Thoracic aorta (tissue), 2 donors: ENCODE data around the gene MNT. TPM values are rescaled to one million over a fixed set of nuclear protein-coding genes. Genes with fewer than 3 reads are reported as not detected.

Source experiments
- ATAC-seq: fragments of 150-250 bp; one replicate; pipeline ENCODE4 v1.8.0; 2017; ENCODE audit warnings: low read depth; ENCODE audit not compliant: insufficient number of reproducible peaks, low FRiP score
- DNase-seq: peaks from one replicate; pipeline ENCODE4 v3.0.0-alpha.2; 2020; ENCODE audit warnings: low spot score
- H3K27ac ChIP-seq, 2 donors: fragments of 200-600 bp; sonication (generic); 1 replicate in 1 of 2; 2 replicates in 1 of 2; pipeline ENCODE4 v1.5.1; 2016; ENCODE audit warnings: mild to moderate bottlenecking in 2 of 2, moderate library complexity in 2 of 2
- H3K27me3 ChIP-seq: fragments of 200-600 bp; sonication (generic); replicated peaks from 2 replicates; pipeline ENCODE4 v1.6.0; 2016; ENCODE audit warnings: mild to moderate bottlenecking; ENCODE audit not compliant: insufficient read depth
- H3K36me3 ChIP-seq: fragments of 200-600 bp; sonication (generic); one replicate; pipeline ENCODE4 v1.5.1; 2016
- H3K4me1 ChIP-seq, 2 donors: fragments of 200-600 bp; sonication (generic); 1 replicate in 1 of 2; 2 replicates in 1 of 2; pipeline versions ENCODE4 v1.5.1 to v1.6.0; 2016; ENCODE audit warnings: low read depth in 2 of 2, mild to moderate bottlenecking in 1 of 2; ENCODE audit not compliant: control insufficient read depth in 1 of 2
- H3K4me3 ChIP-seq: fragments of 200-600 bp; sonication (generic); 2 replicates; pipeline ENCODE4 v1.5.1; 2016; ENCODE audit warnings: mild to moderate bottlenecking
- H3K9me3 ChIP-seq: fragments of 200-600 bp; sonication (generic); 2 replicates; pipeline ENCODE4 v1.5.1; 2016
- CTCF ChIP-seq: fragments of 200-600 bp; sonication (generic); IDR thresholded peaks from one replicate; pipeline ENCODE4 v1.5.1; 2019; ENCODE audit warnings: antibody characterized with exemption
- total RNA-seq, 2 donors: library from RNA; depleted of rRNA; stranded (reverse); fragments of >200 nt; gene quantifications; one replicate each; pipeline versions ENCODE4 v1.1.0 to v1.2.3, GENCODE V29; 2016

MNT gene
- total RNA-seq, 2 donors from 2014 or later: 17.9 to 27.1 TPM

DNA sequence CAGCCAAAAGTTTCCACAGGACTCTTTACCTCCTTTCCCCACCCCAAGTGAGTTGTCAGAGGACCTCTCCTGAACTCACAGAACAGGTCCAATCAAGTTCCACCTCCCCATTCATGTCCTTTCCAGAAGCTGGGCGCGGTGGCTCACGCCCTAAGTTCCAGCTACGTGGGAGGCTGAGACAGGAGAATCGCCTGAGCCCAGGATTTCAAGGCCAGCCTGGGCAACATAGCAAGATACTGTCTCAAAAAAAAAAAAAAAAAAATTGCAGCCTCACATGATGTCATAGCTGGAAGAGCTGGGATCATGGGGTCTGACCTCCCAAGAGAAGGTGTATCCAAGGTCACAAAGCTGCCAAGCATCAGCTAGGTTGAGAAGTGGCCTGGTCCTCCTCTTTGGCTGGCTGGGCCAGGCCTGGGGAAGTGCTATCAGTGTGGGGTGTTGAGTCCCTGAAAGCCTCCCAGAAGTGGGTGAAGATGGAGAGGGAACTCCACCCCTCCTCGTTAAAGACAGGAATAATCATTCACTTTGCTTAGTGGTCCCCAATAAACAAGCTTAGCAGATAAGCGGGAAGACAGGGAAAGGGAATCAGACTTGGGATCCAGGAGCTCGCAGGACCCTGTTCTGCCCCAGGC, 5.5 kb upstream of the MNT start:
- no peak for DNase-seq
- peak overlapping the region; percentile 37 for H3K4me3 ChIP-seq

DNA sequence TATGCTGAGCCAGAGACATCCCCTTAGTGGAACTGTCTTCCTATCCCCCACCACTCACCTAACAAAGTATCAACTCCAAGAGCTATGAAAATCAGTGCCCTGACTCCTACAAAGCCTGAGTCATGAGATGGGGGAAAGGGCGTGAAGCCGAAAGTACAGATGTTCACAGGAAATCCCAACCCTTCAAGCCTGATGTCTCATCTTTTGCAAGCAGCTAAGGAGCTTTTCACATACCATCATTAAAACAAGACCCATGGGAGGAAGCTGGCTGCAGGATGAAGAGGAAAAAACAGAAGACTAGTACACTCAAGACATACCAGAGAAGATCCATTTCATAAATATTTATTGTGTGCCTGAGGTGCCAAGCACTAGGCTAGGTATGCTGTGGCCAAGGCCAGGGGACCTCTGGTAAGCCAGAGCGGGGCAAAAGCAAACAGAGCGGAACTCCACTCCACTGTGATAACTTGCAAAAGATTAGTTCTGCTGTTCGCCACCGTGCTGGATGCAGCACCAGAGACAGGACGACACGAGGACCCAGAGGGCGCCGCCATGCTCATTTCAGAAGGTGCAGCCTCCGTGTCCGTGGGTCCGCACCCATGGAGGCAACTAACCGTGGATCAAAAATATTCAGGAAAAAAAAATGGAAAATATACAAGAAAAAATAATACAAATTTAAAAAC, 4.5 kb upstream of the MNT start:
- Histone ChIP-seq H3K27ac (peak overlapping the region in 1 of 2 donors; percentile 99), H3K4me1 (peaks cover 37 to 49% of the 10 kb centered on the region in 2 donors)
- no peak for ATAC-seq

More for the DNA sequence above, 5.5 kb upstream of the MNT start:
- ATAC-seq: no peak
- Histone ChIP-seq H3K4me1 (peaks cover 37 to 49% of the 10 kb centered on the region in 2 donors), H3K27ac (peak overlapping the region; percentile 95 to 99), H3K27me3 (no peaks in the 10 kb centered on the region), H3K36me3 (no peaks in the 10 kb centered on the region), H3K9me3 (no peaks in the 10 kb centered on the region)
- no peak for TF ChIP-seq CTCF

GRCh38 chr17:2403044-2403443, 2.2 kb upstream of the MNT start:
- no peak for TF ChIP-seq CTCF
- DNase-seq (no peak), ATAC-seq (no peak)
- Histone ChIP-seq H3K27me3 (no peaks in the 10 kb centered on the region), H3K4me3 (peak overlapping the region; percentile 98), H3K27ac (peak overlapping the region; percentile 73 to 99), H3K9me3 (no peaks in the 10 kb centered on the region), H3K36me3 (no peaks in the 10 kb centered on the region), H3K4me1 (peaks cover 44 to 61% of the 10 kb centered on the region in 2 donors)

More for the DNA sequence above, 4.5 kb upstream of the MNT start:
- no peaks in the 10 kb centered on the region for H3K27me3 ChIP-seq
- TF ChIP-seq CTCF: no peak
- no peak overlapping the region for H3K4me3 ChIP-seq
- DNase-seq: no peak
- H3K9me3 ChIP-seq: no peaks in the 10 kb centered on the region
- H3K36me3 ChIP-seq: no peaks in the 10 kb centered on the region

DNA sequence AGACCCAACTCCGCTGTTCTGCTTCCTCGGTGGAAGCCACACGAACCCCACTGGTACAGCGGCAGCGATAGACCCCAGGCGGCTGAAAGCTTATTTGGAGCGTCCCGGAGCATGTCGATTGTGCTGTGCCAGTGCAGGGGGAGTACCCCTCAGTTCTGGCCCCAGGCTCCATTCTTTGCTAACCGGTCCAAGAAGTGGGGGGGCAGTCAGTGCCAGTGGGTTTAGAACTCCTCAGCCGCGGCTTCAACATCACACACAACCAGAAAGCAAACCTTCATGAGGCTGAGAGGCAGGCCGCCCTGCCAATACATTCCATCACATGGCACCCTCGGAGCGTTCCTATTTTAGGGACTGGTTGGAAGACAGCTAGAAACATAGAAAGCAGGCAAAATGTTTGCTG, 1.7 kb upstream of the MNT start:
- no peaks in the 10 kb centered on the region for H3K27me3 ChIP-seq
- H3K4me3 ChIP-seq: peak overlapping the region; percentile 98
- H3K27ac ChIP-seq: peak overlapping the region; percentile 73 to 99
- no peaks in the 10 kb centered on the region for H3K36me3 ChIP-seq
- H3K9me3 ChIP-seq: no peaks in the 10 kb centered on the region
- no peak for TF ChIP-seq CTCF
- peaks cover 47 to 62% of the 10 kb centered on the region in 2 donors for H3K4me1 ChIP-seq
- no peak for ATAC-seq
- no peak for DNase-seq

GRCh38 chr17:2401426-2402221, 764 bp upstream of the MNT start:
- Histone ChIP-seq H3K27me3 (no peaks in the 10 kb centered on the region), H3K4me3 (peak overlapping the region; percentile 98), H3K36me3 (no peaks in the 10 kb centered on the region), H3K4me1 (peaks cover 49 to 60% of the 10 kb centered on the region in 2 donors), H3K9me3 (no peaks in the 10 kb centered on the region), H3K27ac (peak overlapping the region; percentile 99)
- no peak for TF ChIP-seq CTCF
- ATAC-seq (peak; percentile 57), DNase-seq (peak; percentile 100)
